Measurements from ENCODE around the gene NDUFB10. TPM values are rescaled to one million over a fixed set of nuclear protein-coding genes. Genes with fewer than 3 reads are reported as not detected.

NDUFB10 gene
- total and polyA plus RNA-seq, 3 donors from 2014 or later = 127 to 211 (median 186) TPM

GRCh38 chr16:1998360-1998835 lies 39.1 kb downstream of the NDUFB10 start:
- no peak for DNase-seq
- TF ChIP-seq POLR2A (IDR thresholded peaks at IDR 0.05) (no peak), CTCF (IDR thresholded peaks at IDR 0.05) (no peak)
- Histone ChIP-seq H3K27ac (no peak overlapping the region), H3K36me3 (ENCODE audit: low read depth, missing control alignments) (no peaks in the 10 kb centered on the region), H3K4me1 (peaks cover 3% of the 10 kb centered on the region), H3K27me3 (no peaks in the 10 kb centered on the region), H3K9me3 (no peaks in the 10 kb centered on the region), H3K4me3 (no peak overlapping the region)
- 92 to 100% methylated on average over 21 to 27 of the region's 27 CpGs for WGBS, 2 donors
- intact Hi-C loops (cut with DNase I; ENCODE audit: low total_unique reads) = no loop called here

GRCh38 chr16:1998852-1999801 lies 39.8 kb downstream of the NDUFB10 start:
- WGBS, 2 donors = 89% methylated on average over 4 to 36 of the region's 39 CpGs
- H3K4me1 ChIP-seq = peaks cover 7% of the 10 kb centered on the region
- H3K27ac ChIP-seq = no peak overlapping the region
- H3K36me3 ChIP-seq (ENCODE audit: low read depth, missing control alignments) = no peaks in the 10 kb centered on the region
- no peak for TF ChIP-seq CTCF (IDR thresholded peaks at IDR 0.05)
- TF ChIP-seq POLR2A (IDR thresholded peaks at IDR 0.05) = no peak
- intact Hi-C loops (cut with DNase I; ENCODE audit: low total_unique reads) = no loop called here
- no peak for DNase-seq
- H3K27me3 ChIP-seq = no peaks in the 10 kb centered on the region
- H3K9me3 ChIP-seq = no peaks in the 10 kb centered on the region
- H3K4me3 ChIP-seq = no peak overlapping the region

GRCh38 chr16:1999866-2000514 lies 40.7 kb downstream of the NDUFB10 start:
- no peak overlapping the region for H3K27ac ChIP-seq
- H3K27me3 ChIP-seq = no peaks in the 10 kb centered on the region
- no peaks in the 10 kb centered on the region for H3K9me3 ChIP-seq
- no peak overlapping the region for H3K4me3 ChIP-seq
- H3K36me3 ChIP-seq (ENCODE audit: low read depth, missing control alignments) = no peaks in the 10 kb centered on the region
- TF ChIP-seq POLR2A (IDR thresholded peaks at IDR 0.05) = no peak
- TF ChIP-seq CTCF (IDR thresholded peaks at IDR 0.05) = no peak
- no peak for DNase-seq
- 84 to 93% methylated on average over 3 to 28 of the region's 28 CpGs for WGBS, 2 donors
- peaks cover 16% of the 10 kb centered on the region for H3K4me1 ChIP-seq
- intact Hi-C loops (cut with DNase I; ENCODE audit: low total_unique reads) = no loop called here

- Histone ChIP-seq H3K27ac (no peak overlapping the region), H3K36me3 (ENCODE audit: low read depth, missing control alignments) (no peaks in the 10 kb centered on the region), H3K4me1 (peaks cover 20% of the 10 kb centered on the region), H3K27me3 (no peaks in the 10 kb centered on the region), H3K4me3 (no peak overlapping the region), H3K9me3 (no peaks in the 10 kb centered on the region)
- WGBS, 2 donors = 91 to 94% methylated on average over 13 to 19 of the region's 19 CpGs
- no peak for TF ChIP-seq POLR2A (IDR thresholded peaks at IDR 0.05)
- no peak for TF ChIP-seq CTCF (IDR thresholded peaks at IDR 0.05)
- intact Hi-C loops (cut with DNase I; ENCODE audit: low total_unique reads) = no loop called here
- no peak for DNase-seq
Observed at GRCh38 chr16:2001035-2001434, 41.7 kb downstream of the NDUFB10 start.

Measured in testis (tissue), 3 donors.